Medulla oblongata (tissue), 1 donor: ENCODE results near the gene IL17D.
"Not testable (repeated sequence)": the region's sequence is repeated elsewhere in the genome, so short reads cannot be mapped to it uniquely, and the experiment has no call there.

Experiments used
- DNase-seq: peaks from one replicate; pipeline ENCODE4 v3.0.0-alpha.2; 2015; ENCODE audit errors: extremely low spot score

The IL17D gene

DNA sequence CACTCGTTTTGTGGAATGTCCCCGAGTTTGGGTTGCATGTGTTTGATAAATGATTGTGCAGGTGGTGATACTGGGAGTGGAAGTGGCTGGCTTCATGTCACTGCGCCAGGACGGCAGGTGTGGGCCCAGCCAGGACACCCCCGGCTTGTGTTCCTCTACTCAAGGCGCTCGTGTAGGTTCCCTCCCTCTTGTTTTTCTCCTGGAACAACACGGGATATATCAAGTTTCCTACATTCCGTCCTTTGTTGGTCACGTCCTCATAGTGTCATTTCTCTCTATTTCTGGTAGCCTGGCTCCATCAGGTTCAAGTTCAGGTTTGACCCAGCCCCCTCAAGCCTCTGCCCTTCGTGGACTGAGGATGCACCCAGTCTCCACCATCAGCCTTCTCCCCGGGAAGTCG lies 16.3 kb downstream of the IL17D start:
- no peak for DNase-seq

DNA sequence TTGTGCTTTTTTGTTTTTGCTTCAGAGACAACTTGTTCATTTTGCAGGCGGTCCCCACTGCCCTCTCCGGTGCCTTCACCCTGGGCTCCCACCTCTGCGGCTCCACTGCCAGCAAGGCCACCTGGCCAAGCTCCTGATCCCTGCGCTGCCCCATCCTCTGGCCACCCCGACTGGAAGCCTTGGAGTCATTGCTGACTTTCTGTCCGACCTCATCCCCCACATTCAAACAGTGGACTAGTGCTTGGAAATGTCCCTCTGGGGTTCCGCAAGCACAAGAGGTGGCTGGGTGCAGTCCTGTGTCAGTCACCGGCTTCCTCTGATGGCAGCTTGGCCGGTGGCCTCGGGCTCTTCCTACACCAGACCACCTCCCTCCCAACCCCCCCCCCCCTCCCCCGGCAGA lies 17.0 kb downstream of the IL17D start:
- no peak for DNase-seq

DNA sequence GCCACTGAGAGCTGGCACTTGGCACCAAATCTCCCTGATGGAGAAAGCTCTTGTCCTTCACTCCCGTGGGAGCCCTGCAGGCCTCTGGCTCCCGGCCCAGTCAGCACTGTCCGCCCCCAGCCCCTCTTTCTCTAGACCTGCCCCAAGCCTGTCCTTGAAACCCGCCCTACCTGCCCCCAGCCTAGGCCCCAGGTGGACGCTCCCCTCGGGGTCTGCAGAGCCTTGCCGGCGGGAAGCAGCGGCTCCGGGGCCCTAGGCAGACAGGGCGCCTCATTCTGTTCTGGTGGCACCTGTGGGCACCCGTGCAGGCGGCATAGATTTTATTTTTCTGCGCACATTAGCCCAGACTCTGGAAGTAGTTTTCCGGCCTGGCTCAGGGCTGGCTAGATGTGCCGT lies 17.6 kb downstream of the IL17D start:
- no peak for DNase-seq

DNA sequence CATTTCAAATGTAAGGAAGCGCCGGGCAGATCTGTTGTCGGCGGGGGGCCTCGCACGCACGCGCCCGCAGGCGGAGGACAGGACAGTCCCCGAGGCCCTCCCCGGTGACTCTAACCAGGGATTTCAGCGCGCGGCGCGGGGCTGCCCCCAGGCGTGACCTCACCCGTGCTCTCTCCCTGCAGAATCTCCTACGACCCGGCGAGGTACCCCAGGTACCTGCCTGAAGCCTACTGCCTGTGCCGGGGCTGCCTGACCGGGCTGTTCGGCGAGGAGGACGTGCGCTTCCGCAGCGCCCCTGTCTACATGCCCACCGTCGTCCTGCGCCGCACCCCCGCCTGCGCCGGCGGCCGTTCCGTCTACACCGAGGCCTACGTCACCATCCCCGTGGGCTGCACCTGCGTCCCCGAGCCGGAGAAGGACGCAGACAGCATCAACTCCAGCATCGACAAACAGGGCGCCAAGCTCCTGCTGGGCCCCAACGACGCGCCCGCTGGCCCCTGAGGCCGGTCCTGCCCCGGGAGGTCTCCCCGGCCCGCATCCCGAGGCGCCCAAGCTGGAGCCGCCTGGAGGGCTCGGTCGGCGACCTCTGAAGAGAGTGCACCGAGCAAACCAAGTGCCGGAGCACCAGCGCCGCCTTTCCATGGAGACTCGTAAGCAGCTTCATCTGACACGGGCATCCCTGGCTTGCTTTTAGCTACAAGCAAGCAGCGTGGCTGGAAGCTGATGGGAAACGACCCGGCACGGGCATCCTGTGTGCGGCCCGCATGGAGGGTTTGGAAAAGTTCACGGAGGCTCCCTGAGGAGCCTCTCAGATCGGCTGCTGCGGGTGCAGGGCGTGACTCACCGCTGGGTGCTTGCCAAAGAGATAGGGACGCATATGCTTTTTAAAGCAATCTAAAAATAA lies 18.2 kb downstream of the IL17D start:
- DNase-seq = no peak

DNA sequence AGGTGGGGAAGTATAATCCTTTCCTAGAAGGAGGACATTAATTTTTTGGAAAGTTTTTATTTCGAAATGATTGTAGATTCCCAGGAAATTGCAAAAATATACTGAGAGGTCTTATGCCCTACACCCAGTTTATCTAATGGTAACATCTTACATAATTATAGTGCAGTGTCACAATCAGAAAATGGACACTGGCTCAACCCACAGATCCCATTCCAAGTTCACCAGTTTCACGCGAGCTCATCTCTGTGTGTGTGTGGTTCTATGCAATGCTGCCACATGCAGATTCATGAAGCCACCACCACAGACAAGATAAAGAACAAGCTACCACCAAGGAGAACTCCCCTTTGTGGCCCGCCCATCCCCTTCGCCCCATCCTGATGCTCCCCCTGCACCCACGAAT lies 24.4 kb downstream of the IL17D start:
- no peak for DNase-seq

DNA sequence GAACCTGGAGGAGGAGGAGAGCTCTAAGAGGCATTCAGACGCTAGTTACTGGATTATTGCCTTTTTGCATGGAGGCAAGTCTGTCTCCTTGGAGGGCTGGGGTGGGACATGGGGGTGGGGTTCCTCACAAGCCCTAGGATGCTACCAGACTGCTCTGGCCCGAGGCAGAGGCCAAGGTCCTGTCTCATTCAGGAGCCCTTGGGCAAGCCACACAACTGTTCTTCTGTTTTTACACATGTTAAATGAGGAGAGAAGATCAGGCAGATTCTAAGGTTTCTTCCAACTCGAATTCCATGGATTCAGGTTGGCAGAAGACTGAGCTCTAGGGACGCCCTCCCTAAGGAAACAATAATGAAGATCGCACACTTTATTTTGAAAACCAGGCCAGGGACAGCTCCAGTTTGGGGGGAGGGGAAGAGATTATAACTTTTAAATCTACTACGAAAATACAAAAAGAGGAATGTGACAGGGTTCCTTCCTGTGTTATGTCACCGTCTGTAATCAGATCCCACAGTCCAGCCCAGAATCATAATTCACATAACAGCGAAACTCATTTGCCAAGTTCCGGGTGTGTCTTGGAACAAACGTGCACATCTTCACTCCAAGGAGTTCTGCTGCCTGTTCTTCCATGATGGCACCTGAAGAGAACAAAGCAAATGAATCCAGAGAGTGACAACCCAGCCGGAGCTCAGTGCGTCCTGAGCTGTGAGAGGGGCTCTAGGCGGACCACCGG lies 25.2 kb downstream of the IL17D start:
- DNase-seq = no peak

DNA sequence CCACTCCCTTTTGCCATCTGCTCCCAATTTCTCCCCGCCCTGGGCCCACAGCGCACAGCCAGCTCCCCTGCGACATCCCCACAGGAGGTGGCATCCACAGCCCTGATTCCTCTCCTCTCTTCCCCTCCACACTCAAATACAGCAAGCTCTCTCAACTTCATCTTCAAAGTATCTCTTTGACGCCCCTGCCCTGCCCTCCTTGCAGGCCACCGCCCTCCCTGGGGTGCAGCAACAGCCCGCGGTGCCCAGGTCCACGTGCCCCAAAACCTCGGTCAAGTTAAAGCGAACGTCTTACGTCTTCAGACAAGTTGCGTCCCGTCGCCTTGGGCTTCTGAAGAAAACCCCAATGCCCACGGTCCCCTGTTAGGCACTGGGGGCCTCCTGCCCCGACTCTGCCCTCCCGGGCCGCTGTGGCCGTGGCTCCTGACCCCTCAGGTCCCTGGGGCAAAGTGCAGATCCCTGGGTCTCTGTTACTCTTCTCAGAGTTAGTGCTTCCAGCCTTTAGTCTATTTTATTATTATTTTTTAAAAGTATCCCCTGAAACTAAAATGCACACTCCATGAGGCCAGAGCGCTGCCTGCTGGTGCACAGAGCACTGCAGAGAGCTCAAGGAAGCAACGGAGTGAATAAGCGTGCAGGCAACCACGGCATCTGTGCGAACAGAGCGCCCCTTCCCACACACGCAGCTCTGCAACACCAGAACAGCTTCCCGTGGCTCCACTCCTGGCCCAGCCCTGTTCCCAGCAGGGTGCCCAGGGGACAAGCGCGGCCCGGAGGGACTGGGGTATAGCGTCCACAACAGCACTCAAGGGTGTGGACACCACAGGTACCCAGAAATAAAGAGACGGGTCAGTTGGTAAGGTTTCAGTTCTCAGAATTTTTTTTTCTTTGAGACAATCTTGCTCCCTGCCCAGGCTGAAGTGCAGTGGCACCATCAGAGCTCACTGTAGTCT lies 26.4 kb downstream of the IL17D start:
- DNase-seq = no peak

DNA sequence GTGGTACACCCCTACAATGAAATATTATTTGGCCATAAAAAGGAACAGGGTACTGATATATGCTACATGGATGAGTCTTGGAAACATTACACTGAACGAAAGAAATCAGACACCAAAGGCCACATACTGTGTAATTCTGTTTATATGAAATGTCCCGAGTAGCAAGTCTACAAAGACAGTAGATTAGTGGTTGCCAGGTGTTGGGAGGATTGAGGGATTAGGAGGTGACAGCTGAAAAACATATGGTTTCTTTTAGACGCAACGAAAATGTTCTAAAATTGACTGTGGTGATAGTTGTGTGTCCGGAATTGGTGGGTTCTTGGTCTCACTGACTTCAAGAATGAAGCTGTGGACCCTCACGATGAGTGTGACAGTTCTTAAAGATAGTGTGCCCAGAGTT lies 35.1 kb downstream of the IL17D start:
- no peak for DNase-seq

DNA sequence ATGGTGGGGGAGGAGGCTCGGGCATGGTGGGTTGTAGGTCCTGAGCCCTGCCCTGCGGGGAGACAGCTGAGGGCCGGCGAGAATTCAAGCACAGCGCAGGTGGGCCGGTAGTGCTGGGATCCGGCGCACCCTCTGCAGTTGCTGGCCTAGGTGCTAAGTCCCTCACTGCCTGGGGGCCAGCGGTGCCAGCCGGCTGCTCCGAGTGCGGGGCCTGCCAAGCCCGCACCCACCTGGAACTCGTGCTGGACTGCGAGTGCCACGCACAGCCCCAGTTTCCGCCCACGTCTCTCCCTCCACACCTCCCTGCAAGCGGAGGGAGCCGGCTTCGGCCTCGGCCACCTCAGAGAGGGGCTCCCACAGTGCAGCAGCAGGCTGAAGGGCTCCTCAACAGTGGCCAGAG lies 36.5 kb downstream of the IL17D start:
- DNase-seq = no peak

DNA sequence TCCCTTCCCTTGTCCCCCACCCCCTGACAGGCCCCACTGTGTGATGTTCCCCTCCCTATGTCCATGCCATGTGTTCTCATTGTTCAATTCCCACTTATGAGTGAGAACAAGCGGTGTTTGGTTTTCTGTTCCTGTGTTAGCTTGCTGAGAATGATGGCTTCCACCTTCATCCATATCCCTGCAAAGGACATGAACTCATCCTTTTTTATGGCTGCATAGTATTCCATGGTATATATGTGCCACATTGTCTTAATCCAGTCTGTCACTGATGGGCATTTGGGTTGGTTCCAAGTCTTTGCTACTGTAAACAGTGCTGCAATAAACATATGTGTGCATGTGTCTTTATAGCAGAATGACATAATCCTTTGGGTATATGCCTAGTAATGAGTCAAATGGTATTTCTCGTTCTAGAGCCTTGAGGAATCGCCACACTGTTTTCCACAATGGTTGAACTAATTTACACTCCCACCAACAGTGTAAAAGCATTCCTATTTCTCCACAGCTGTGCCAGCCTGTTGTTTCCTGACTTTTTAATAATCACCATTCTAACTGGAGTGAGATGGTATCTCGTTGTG lies 40.4 kb downstream of the IL17D start:
- not testable (repeated sequence) for DNase-seq

DNA sequence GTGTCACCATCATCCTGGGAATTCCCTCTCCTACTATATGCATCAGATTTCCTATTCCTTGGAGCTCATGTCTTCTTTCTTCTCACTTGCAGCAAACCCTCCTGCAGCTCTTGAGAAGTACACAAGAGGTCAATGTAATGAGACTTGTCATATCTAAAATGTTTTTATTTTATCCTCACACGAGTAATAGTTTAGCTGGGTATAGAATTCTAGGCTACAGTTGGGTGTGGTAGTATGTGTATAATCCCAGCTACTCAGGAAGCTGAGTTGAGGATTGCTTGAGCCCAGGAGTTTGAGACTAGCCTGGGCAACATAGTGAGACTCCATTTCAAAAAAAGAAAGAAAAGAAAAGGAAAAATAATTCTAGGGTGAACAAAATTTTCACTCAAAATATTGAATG lies 45.9 kb downstream of the IL17D start:
- DNase-seq = no peak

DNA sequence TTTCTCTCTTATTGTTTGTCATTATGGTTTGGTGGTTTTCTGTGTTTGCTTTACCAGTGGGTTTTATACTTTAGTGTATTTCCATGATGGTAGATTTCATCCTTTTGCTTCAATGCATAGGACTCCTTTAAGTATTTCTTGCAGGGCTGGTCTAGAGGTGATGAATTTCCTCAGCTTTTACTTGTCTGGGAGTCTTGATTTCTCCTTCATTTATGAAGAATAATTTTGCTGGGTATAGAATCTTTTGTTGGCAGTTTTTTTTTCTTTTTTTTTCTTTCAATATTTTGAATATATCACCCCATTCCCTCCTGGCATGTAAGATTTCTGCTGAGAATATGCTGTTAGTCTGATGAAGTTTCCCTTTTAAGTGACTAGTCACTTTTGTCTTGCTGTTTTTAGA lies 50.5 kb downstream of the IL17D start:
- no peak for DNase-seq

DNA sequence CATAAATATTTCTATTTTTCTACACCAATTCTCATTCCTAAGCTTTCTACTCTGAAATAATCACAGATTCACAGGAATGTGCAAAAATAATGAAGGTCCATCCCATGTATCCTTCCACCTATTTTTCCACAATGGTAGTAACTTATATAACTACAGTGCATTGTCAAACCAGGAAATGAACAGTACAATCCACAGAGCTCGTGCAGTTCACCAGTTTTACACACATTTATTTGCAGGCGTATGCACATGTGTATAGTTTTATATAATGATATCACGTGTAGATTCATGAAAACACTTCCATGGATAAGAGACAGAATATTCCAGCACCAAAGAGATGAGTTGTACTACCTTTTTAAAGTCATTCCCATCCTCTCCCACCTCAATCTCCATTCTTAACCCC lies 57.4 kb downstream of the IL17D start:
- DNase-seq = no peak

DNA sequence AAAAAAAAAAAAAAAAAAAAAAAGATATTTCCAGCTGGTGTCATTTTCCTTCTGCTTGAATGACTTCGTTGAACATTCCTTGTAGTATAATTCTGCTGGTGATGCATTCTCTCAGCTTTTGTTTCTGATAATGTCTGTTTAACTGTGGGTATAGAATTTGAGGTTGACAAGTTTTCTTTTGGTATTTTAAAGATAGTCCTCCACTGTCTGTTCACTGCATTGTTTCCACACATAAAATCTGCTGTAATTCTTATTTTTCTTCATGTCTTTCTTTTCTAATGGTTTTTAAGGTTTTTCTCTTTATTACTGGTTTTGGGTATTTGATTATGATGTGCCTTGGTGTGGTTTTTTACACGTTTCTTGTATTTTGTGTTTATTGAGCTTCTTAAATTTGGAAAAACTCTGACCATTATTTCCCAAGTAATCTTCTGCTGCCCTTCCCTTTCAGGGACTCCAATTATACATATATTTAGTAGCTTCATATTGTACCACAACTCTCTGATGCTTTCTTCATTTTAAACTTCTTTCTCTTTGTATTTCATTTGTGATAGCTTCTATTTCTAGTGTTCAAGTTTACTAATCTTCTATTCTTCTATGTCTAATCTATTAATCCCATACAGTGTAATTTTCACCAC lies 63.9 kb downstream of the IL17D start:
- DNase-seq = no peak

DNA sequence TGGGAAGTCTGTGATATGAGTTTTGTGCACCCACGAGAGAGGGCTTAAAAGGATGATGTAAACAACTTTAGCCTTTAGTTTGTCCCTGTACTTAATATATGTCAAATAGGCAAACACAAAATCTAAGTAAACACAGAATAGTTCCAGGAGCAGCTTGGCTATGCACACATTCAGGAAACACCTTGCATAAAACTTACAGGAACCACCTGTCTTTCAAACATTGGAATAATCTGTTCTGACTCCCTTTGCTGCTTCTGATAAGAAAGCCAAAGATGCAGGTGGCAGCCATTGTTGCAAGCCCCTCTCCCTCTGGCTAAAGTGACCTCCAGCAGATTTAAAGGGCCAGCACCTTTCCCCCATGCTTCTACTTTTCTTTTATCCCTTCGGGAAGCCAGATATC lies 65.6 kb downstream of the IL17D start:
- no peak for DNase-seq

DNA sequence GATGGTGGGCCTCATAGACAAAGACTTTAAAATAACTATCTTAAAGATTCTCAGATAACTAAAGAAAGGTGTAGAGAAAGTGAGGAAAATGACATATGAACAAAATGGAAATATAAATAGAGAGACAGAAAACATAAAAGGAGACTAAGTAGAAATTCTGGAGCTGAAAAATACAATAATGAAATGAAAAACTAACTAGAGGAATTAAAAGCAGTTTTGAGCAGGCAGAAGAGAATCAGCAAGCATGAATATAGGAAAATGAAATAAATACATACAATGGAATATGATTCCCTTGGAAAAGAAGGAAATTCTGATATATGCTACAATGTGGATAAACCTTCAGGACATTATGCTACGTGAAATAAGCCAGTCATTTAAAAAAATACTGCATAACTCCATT lies 66.3 kb downstream of the IL17D start:
- no peak for DNase-seq
